Astrocyte (in vitro differentiated cells and primary cell): Measurements from ENCODE around the gene WDR5.

Experiments
- CTCF ChIP-seq: IDR thresholded peaks from 2 replicates; pipeline ENCODE4 v1.5.1; 2011; ENCODE audit warnings: low read depth, mild to moderate bottlenecking, inconsistent platforms, low read length, moderate library complexity; ENCODE audit not compliant: insufficient read depth
- EZH2 ChIP-seq: IDR thresholded peaks from 2 replicates; pipeline ENCODE4 v1.6.1; 2012; ENCODE audit warnings: mild to moderate bottlenecking, low read length, inconsistent platforms; ENCODE audit not compliant: insufficient read depth

GRCh38 chr9:134161647-134162046, 25.8 kb downstream of the WDR5 start:
- TF ChIP-seq CTCF, result no peak
- no peak for TF ChIP-seq EZH2
